ENCODE data around the gene ALDH1L1.
"Not testable (repeated sequence)": the region's sequence is repeated elsewhere in the genome, so short reads cannot be mapped to it uniquely, and the experiment has no call there.

ALDH1L1 gene

GRCh38 chr3:126104028-126104635 is 76.3 kb downstream of the ALDH1L1 start:
- no peak for DNase-seq

GRCh38 chr3:126103121-126104027 is 77.0 kb downstream of the ALDH1L1 start:
- DNase-seq = no peak

GRCh38 chr3:126102530-126102951 is 77.8 kb downstream of the ALDH1L1 start:
- no peak for DNase-seq

- no peak for DNase-seq
Measured at GRCh38 chr3:126102011-126102410, 78.4 kb downstream of the ALDH1L1 start.

GRCh38 chr3:126101521-126101982 is 78.8 kb downstream of the ALDH1L1 start:
- no peak for DNase-seq

GRCh38 chr3:126100634-126101301 is 79.6 kb downstream of the ALDH1L1 start:
- no peak for DNase-seq

- no peak for DNase-seq
Measured at GRCh38 chr3:126100269-126100633, 80.1 kb downstream of the ALDH1L1 start.

GRCh38 chr3:126098391-126098858 is 82.0 kb downstream of the ALDH1L1 start:
- DNase-seq = no peak

- no peak for DNase-seq
Measured at GRCh38 chr3:126097801-126098200, 82.6 kb downstream of the ALDH1L1 start.

GRCh38 chr3:126096274-126096673 is 84.1 kb downstream of the ALDH1L1 start:
- not testable (repeated sequence) for DNase-seq

- not testable (repeated sequence) for DNase-seq
Measured at GRCh38 chr3:126092128-126092527, 88.3 kb downstream of the ALDH1L1 start.

GRCh38 chr3:126087552-126088175 is 92.7 kb downstream of the ALDH1L1 start:
- DNase-seq = no peak

- DNase-seq = no peak
Measured at GRCh38 chr3:126085841-126086240, 94.5 kb downstream of the ALDH1L1 start.

GRCh38 chr3:126085276-126085675 is 95.1 kb downstream of the ALDH1L1 start:
- DNase-seq = no peak

- DNase-seq = no peak
Measured at GRCh38 chr3:126084768-126085180, 95.6 kb downstream of the ALDH1L1 start.

GRCh38 chr3:126083913-126084767 is 96.2 kb downstream of the ALDH1L1 start, which contains the start of gene SLC41A3:
SLC41A3 (minus strand) TSS chr3:126084124; CDS start chr3:126068219, 15,905 bp downstream.
- DNase-seq = peak; percentile 82 to 83

GRCh38 chr3:126083511-126083912 is 96.9 kb downstream of the ALDH1L1 start:
- no peak for DNase-seq

GRCh38 chr3:126083138-126083445 is 97.3 kb downstream of the ALDH1L1 start:
- DNase-seq = no peak

- no peak for DNase-seq
Measured at GRCh38 chr3:126082362-126083137, 97.8 kb downstream of the ALDH1L1 start.

- no peak for DNase-seq
Measured at GRCh38 chr3:126081618-126082361, 98.6 kb downstream of the ALDH1L1 start.
